C1 segment of cervical spinal cord (tissue), 14 donors: ENCODE measurements around the gene THBD.

Experiments
- DNase-seq, 14 donors: peaks; one replicate each; lab custom pipeline; 2025; lab: John Stamatoyannopoulos, UW

THBD gene

GRCh38 chr20:23084845-23085365 lies 35.4 kb upstream of the THBD start:
- DNase-seq: no peak

DNA sequence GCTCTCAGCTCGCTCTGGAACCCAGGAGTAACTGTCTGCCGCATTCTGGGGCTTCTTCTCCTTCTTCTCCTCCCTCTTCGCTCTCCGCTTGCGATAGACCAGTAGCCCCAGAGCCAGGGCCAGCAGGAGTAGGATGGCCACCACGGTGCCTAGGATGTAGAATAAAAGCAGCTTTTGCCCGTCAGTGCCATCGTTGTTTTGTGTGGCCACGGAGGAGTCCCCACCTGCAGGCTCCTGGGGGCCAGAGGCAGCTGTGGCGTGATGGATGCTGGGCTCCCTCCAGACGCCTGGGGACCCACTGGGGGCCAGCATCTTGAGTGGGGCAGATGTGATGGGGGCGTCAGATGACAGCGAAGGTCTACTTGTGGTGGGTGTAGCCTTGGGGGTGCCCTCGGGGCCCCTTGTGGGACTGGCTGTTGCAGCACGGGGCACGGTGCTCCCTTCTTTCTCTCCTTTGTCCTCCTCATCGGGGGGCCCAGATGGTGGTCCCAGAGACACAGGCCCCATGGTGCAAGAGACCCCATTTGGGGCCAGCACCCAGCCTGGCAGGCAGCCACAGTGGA lies 34.9 kb upstream of the THBD start:
- no peak for DNase-seq

DNA sequence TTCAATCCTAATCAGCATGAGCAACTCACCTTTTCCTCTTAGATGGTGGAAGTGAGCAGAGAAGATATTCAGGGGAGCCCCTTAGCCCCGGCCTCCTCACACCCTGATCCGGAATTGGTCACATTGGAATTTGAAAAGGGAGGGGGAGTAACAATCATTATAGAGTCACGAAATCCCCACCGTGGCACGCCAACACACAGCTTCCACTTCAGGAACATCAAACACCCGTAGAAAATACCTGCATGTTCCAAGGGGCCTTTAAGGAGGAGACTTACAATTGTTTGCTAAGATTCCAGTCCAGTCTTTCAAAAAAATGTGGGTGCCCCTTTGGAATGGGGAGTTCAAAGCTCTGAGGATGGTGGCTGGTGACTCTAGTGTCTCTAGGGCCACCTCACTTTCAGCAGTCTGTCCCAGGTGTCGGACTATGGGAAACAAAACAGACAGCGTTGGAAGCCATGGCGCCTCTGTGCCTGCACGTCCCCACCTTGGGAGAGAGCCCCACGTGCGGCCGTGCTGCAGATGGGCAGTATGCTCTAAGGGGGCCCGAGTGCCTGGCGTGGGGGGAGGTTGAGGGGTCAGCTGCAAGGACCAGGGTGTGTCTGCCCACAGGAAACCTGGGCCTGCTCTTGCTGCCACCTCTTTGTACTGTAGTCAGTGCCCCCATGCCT lies 34.2 kb upstream of the THBD start:
- no peak for DNase-seq

GRCh38 chr20:23082846-23083552 lies 33.5 kb upstream of the THBD start:
- no peak for DNase-seq

DNA sequence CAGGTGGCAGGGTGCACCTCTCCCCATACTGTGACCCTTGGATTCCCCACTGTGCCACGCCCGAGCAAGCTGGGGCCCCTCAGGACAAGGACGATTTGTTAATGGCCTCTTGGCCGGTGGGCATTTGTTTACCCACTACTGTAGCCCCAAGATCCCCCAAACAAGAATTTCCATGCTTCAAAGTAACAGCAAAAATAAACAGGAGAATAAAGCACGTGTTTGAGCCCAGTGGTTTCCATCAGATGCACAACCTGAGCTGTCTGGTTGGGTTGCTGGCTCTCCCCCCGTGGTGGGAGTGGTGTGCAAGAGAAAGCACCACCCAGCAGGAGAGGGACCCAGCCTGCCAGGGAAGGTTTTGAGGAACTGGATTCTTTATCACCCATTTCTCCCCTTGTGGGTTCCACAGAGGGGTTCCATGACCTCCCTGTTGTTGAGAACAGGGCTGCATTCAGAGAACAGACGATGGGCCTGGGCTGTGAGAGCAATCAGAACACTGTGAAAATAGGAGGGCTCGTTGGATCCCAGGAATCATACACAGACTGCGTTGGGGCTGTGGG lies 31.9 kb upstream of the THBD start:
- DNase-seq: no peak

DNA sequence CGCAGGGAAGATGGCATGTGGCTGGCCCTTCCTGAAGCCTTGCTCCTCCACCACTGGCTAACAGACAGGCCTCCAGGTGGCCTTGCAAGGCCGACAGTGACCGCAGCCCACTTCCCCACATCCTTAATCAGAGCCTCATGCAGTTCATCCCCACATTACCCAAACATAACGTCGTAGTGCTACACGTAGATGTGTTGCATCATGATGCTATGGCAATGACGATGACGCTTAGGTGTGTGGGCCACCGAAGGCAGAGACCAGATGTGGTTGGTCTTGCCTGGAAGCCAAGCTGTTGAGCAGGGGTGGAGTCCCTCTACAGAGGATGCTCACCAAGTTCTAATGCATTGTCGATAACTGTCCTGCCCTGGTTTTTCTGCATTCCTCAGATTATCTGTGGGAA lies 31.0 kb upstream of the THBD start:
- DNase-seq: no peak

DNA sequence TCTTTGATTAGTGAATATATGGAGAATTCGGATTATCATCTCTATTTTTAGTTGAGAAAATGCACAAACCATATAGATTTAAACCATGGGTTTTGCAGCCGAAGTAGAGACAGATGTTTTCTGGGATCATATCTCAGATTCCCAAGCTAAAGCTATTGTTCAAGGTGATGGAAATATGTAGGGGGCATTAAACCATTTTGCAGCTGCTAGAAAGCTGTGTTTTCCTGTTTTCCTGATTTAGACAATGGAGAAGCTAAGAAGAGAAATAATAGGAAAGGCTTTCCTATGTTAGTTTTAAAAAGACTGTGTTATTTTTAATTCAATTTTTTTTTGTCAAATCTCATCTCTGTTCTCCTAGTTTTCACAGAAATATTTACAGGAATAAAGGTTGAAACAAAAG lies 30.5 kb upstream of the THBD start:
- DNase-seq: no peak

GRCh38 chr20:23079016-23079351 lies 29.5 kb upstream of the THBD start:
- no peak for DNase-seq

GRCh38 chr20:23078351-23079015 lies 29.0 kb upstream of the THBD start:
- DNase-seq: peak in 1 of 14 donors; percentile 79

DNA sequence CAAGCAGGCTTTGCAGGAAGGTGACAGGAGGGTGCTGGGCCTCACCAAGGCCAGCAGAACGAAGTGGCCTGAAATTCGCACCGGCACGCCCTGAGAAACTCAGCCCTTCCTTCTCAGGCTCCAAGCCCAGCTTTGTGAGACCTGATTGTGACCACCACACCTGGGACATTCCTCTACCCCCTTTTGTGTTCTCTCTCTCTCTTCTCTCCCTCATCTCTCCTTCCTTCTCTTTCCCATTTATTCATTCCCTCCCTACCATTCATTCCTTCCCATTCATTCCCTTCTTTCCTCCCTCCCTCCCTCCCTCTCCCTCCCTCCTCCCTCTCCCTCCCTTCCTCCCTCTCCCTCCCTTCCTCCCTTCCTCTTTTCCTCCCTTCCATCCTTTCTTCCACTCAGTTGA lies 27.8 kb upstream of the THBD start:
- DNase-seq: no peak

GRCh38 chr20:23074052-23074451 lies 24.6 kb upstream of the THBD start:
- no peak for DNase-seq

DNA sequence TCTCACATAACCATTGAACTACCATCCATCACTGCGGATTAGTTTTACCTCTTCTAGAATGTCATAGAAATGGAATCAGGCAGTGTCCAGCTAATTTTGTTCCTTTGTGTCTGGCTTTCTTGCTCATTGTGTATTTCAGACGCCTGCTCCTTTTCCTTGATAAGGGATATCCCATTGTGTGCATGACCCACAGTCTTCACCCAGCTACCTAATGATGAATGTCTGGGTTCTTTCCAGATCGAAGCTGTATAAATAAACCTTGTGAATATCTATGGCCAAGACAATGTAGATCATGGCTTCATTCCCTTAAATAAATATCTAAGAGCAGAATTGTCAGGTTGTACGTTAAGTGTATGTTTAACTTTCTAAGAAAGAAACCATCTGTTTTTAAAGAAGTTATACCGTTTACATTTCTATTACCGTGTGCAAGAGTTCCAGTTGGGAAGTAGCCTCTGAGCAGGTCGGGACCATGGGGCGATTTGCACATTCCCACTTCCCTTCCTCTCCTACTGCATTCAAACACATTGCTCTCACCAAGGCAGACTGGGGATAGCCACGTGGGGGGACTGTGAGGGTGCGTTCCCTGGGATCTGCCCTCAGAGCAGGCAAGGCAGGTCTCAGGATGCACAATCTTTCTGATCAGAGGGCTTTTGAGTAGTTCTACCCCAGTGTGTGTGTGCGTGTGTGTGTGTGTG lies 23.6 kb upstream of the THBD start:
- DNase-seq: no peak

GRCh38 chr20:23071996-23072395 lies 22.5 kb upstream of the THBD start:
- no peak for DNase-seq

- no peak for DNase-seq
Observed at GRCh38 chr20:23071398-23071797, 21.9 kb upstream of the THBD start.

- no peak for DNase-seq
Observed at GRCh38 chr20:23069108-23069507, 19.6 kb upstream of the THBD start.

GRCh38 chr20:23068283-23068682 lies 18.8 kb upstream of the THBD start:
- no peak for DNase-seq

DNA sequence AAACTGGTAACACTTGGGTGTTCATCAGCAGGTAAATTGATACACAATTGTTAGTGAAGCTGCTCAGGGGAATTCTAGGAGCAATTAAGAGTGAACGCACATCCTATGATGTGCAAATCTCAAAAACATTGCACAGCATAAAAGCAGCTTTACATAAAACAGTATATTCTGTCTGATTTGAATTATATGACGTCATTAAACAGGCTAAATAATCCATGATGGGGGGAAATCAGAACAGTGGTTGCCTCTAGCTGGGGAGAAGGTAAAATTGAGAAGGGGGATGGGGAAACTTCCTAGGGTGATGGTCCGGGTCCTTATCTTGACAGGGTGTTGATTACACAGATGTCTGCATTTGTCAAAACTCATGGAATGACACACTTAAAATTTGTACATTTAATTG lies 17.3 kb upstream of the THBD start:
- no peak for DNase-seq

DNA sequence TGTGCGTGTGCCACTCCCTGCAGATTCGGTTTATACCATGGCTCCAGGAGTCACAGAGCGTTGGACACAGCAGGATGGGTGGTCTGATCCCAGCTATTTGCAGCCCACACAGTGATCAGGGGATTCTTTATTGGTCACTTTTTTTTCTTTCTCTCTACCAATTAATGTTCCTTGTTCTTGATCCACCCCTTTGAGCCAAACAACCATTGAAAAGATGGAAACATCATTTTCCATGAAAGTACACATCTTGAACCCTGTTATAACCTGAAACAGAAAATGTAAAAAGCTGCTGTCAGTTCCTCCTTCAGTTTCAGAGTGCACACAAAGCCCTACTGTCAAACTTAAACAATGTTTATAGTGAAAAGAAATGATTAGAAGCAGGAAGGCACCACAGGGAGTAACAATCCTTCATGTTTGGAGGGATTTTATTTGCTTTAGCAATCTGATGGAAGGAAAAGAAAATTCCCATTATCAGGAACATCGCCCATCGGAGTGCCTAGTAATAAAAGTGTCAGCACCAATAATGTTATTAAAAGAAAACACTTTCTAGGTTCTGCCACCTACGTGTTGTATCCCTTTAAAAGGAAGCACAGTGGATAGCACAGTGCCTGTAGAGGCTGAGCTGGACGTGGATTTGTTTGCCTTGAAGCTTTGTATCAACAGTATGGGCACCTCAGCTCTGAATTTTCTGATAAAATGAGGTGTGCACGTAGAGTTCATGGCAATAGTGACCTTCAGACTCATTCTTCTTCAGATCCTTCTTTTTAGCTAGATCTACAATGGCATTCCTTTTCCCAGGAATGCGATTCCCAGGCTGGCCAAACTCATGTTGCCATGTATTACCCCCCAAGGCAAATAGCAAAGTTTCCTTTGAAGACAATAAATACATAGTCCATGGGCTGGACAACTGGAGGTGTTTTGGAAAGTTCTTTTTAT lies 16.1 kb upstream of the THBD start:
- no peak for DNase-seq

GRCh38 chr20:23063581-23063980 lies 14.1 kb upstream of the THBD start:
- DNase-seq: no peak

GRCh38 chr20:23063168-23063567 lies 13.7 kb upstream of the THBD start:
- DNase-seq: no peak

DNA sequence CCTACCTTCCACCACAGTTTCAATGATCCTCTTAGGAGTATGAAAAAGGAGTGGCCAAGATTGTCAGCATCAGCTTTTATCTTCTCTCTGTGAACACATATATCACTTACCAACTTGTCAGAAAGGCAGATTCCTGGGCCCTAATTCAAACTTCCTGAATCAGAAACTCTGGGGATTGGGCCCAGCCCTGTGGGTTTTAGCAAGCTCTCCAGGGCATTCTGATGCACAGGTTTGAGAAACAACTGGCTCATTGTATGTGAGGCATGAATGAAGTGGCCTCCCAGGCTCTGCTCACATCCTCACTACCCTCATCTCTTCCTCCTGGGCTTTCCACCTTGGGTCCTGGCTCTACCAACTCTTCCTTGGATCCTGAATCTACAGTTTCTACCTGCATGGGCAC lies 13.2 kb upstream of the THBD start:
- DNase-seq: no peak
